H1 (cell line): ENCODE results near the gene SURF1. TPM values are rescaled to one million over a fixed set of nuclear protein-coding genes. Genes with fewer than 3 reads are reported as not detected.

Experiments used
- BRCA1 ChIP-seq: IDR thresholded peaks from 2 replicates; pipeline ENCODE4 v1.6.1; 2012; ENCODE audit warnings: low read depth, low read length, improper control_type of control experiment
- CBX5 ChIP-seq: fragments of 300-800, 300-1000 bp; sonication (generic); IDR thresholded peaks from 2 replicates; pipeline ENCODE4 v1.7.1; 2016; ENCODE audit warnings: antibody characterized with exemption, low read length, low read depth
- CEBPB ChIP-seq: IDR thresholded peaks from 2 replicates; pipeline ENCODE4 v1.6.1; 2012; ENCODE audit warnings: low read depth, low read length
- CHD2 ChIP-seq: IDR thresholded peaks from 2 replicates; pipeline ENCODE4 v1.6.1; 2012; ENCODE audit warnings: low read length, improper control_type of control experiment
- CREB1 ChIP-seq: IDR thresholded peaks from 2 replicates; pipeline ENCODE4 v1.6.1; 2012; ENCODE audit warnings: inconsistent platforms
- CTBP2 ChIP-seq: IDR thresholded peaks from 2 replicates; pipeline ENCODE4 v1.7.0; 2011; ENCODE audit warnings: borderline replicate concordance, mild to moderate bottlenecking, moderate library complexity, mixed read lengths, low read length; ENCODE audit not compliant: insufficient read depth, insufficient read length
- FOSL1 ChIP-seq: IDR thresholded peaks from 2 replicates; pipeline ENCODE4 v1.6.1; 2011; ENCODE audit warnings: mild to moderate bottlenecking, low read depth, low read length, moderate library complexity; ENCODE audit not compliant: insufficient read depth
- GTF2F1 ChIP-seq: IDR thresholded peaks from 2 replicates; pipeline ENCODE4 v1.6.1; 2012; ENCODE audit warnings: low read depth, low read length, improper control_type of control experiment, borderline replicate concordance
- KDM4A ChIP-seq: IDR thresholded peaks from one replicate; pipeline ENCODE4 v1.7.1; 2012; ENCODE audit warnings: low read depth, mild to moderate bottlenecking, moderate library complexity, low read length, inconsistent platforms; ENCODE audit not compliant: severe bottlenecking
- MAFK ChIP-seq: IDR thresholded peaks from 2 replicates; pipeline ENCODE4 v1.6.1; 2012; ENCODE audit warnings: low read depth, mild to moderate bottlenecking, improper control_type of control experiment, low read length
- MAX ChIP-seq: IDR thresholded peaks from 2 replicates; pipeline ENCODE4 v1.6.1; 2012; ENCODE audit warnings: inconsistent platforms
- NRF1 ChIP-seq: IDR thresholded peaks from 2 replicates; pipeline ENCODE4 v1.6.1; 2011; ENCODE audit warnings: mild to moderate bottlenecking, low read depth, low read length, improper control_type of control experiment
- POLR2A ChIP-seq, 2 experiments: IDR thresholded peaks; 1 replicate in 1 of 2; 2 replicates in 1 of 2; pipeline ENCODE4 v1.6.1; 2011; ENCODE audit warnings: low read depth in 2 of 2, low read length in 2 of 2, mild to moderate bottlenecking in 2 of 2; ENCODE audit errors: control extremely low read depth in 1 of 2
- POLR2AphosphoS5 ChIP-seq: IDR thresholded peaks from 2 replicates; pipeline ENCODE4 v1.6.1; 2011; ENCODE audit warnings: low read depth, low read length
- SIN3A ChIP-seq, 2 experiments: IDR thresholded peaks in 1 of 2; conservative IDR thresholded peaks in 1 of 2; 2 replicates each; pipeline ENCODE4 v1.6.1; 2011 to 2012; ENCODE audit warnings: low read length in 2 of 2, improper control_type of control experiment in 1 of 2, low read depth in 1 of 2, mild to moderate bottlenecking in 1 of 2
- SIX5 ChIP-seq: IDR thresholded peaks from 2 replicates; pipeline ENCODE4 v1.6.1; 2011; ENCODE audit warnings: mild to moderate bottlenecking, low read depth, low read length
- SP1 ChIP-seq: IDR thresholded peaks from 2 replicates; pipeline ENCODE4 v1.6.1; 2011; ENCODE audit warnings: low read depth, low read length
- SP4 ChIP-seq: IDR thresholded peaks from 2 replicates; pipeline ENCODE4 v1.6.1; 2012; ENCODE audit warnings: low read length, inconsistent platforms
- YY1 ChIP-seq: IDR thresholded peaks from 2 replicates; pipeline ENCODE4 v1.6.1; 2011; ENCODE audit warnings: low read depth, mild to moderate bottlenecking, low read length
- ZNF274 ChIP-seq: IDR thresholded peaks from 2 replicates; pipeline ENCODE4 v1.7.0; 2012; ENCODE audit warnings: low read length, borderline replicate concordance; ENCODE audit errors: extremely low read depth
- polyA plus RNA-seq, 7 experiments: library from polyadenylated mRNA; depleted of rRNA in 3 of 7; stranded (reverse) in 5 of 7; unstranded in 2 of 7; fragments of >200 nt in 5 of 7; fragments of 200-250 nt in 2 of 7; gene quantifications; 1 replicate in 5 of 7; 2 replicates in 1 of 7; 4 replicates in 1 of 7; pipeline versions ENCODE4 v1.2.1 to v1.2.3, GENCODE V29; 2011 to 2013; ENCODE audit warnings: missing spikeins in 2 of 7, mixed read lengths in 2 of 7
- total RNA-seq: library from RNA; stranded (reverse); fragmentation: NEBNext Ultra II Directional; extraction: Animal tissue kit (Norgen Biotek cat#: 25700); gene quantifications from 2 replicates; pipeline ENCODE4 v1.2.1, GENCODE V29; 2021
- TF ChIP-seq, protein P1 (sequence below): IDR thresholded peaks from 2 replicates; pipeline ENCODE4 v1.6.1; 2011; ENCODE audit warnings: low read length, improper control_type of control experiment
- TF ChIP-seq, protein P2 (sequence below): IDR thresholded peaks from 2 replicates; pipeline ENCODE4 v1.6.1; 2011; ENCODE audit warnings: low read depth, mild to moderate bottlenecking, low read length; ENCODE audit not compliant: insufficient read depth

The SURF1 gene
- total and polyA plus RNA-seq, 2 of the 8 experiments (the other 6 are each of a cell fraction or from before 2014, with no cell fraction given): 43.1 to 44.7 TPM

GRCh38 chr9:133359399-133360175 is 3.3 kb upstream of the SURF1 start (continued):
- peak in 1 of 2 experiments; percentile 66; a peak in 1 of 4 replicates for TF ChIP-seq SIN3A (conservative IDR thresholded peaks at IDR 0.05 in 1 of 2, IDR thresholded peaks at IDR 0.05 in 1 of 2; ENCODE audit: low read depth in 1 of 2, low read length in 2 of 2)
- TF ChIP-seq NRF1: no peak
- 0 out of 2 replicates have a peak, but pooled peaks have one; percentile 32 for TF ChIP-seq POLR2AphosphoS5
- TF ChIP-seq POLR2A (IDR thresholded peaks at IDR 0.05; ENCODE audit: control extremely low read depth in 1 of 2, low read depth in 2 of 2, low read length in 2 of 2): 0 out of 3 replicates have a peak, but pooled peaks of 1 of the 2 experiments have one; percentile 26
- TF ChIP-seq SIX5: no peak
- peak; percentile 40; the same call in 1 of the 2 replicates for TF ChIP-seq MAX
- TF ChIP-seq CEBPB: no peak
- no peak for TF ChIP-seq ZNF274
- no peak for TF ChIP-seq SP1
- TF ChIP-seq CREB1: no peak
- no peak for TF ChIP-seq GTF2F1
- TF ChIP-seq KDM4A: no peak
- no peak for TF ChIP-seq FOSL1
- no peak for TF ChIP-seq CTBP2
- TF ChIP-seq, protein P1, sequence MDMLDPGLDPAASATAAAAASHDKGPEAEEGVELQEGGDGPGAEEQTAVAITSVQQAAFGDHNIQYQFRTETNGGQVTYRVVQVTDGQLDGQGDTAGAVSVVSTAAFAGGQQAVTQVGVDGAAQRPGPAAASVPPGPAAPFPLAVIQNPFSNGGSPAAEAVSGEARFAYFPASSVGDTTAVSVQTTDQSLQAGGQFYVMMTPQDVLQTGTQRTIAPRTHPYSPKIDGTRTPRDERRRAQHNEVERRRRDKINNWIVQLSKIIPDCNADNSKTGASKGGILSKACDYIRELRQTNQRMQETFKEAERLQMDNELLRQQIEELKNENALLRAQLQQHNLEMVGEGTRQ: no peak
- no peak for TF ChIP-seq CHD2
- no peak for TF ChIP-seq YY1
- no peak for TF ChIP-seq SP4
- no peak for TF ChIP-seq BRCA1
- no peak for TF ChIP-seq MAFK
- TF ChIP-seq, protein P2, sequence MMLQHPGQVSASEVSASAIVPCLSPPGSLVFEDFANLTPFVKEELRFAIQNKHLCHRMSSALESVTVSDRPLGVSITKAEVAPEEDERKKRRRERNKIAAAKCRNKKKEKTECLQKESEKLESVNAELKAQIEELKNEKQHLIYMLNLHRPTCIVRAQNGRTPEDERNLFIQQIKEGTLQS: no peak
- TF ChIP-seq CBX5: no peak
